ENCODE results near the gene TYW1B.
"Not testable (repeated sequence)": the region's sequence is repeated elsewhere in the genome, so short reads cannot be mapped to it uniquely, and the experiment has no call there.

Gene TYW1B

GRCh38 chr7:72695482-72695881 is 132.5 kb downstream of the TYW1B start:
- DNase-seq (ENCODE audit: low read depth): not testable (repeated sequence)

GRCh38 chr7:72691442-72691841 is 136.6 kb downstream of the TYW1B start:
- DNase-seq (ENCODE audit: low read depth): not testable (repeated sequence)

GRCh38 chr7:72690177-72690576 is 137.8 kb downstream of the TYW1B start:
- not testable (repeated sequence) for DNase-seq (ENCODE audit: low read depth)

GRCh38 chr7:72689344-72689743 is 138.7 kb downstream of the TYW1B start:
- DNase-seq (ENCODE audit: low read depth): not testable (repeated sequence)

- DNase-seq (ENCODE audit: low read depth): not testable (repeated sequence)
Observed at GRCh38 chr7:72681211-72681610, 146.8 kb downstream of the TYW1B start.

- DNase-seq (ENCODE audit: low read depth): not testable (repeated sequence)
Observed at GRCh38 chr7:72676880-72677279, 151.1 kb downstream of the TYW1B start.

- not testable (repeated sequence) for DNase-seq (ENCODE audit: low read depth)
Observed at GRCh38 chr7:72676086-72676690, 151.8 kb downstream of the TYW1B start.

GRCh38 chr7:72675686-72676085 is 152.3 kb downstream of the TYW1B start:
- DNase-seq (ENCODE audit: low read depth): not testable (repeated sequence)

- no peak for DNase-seq (ENCODE audit: low read depth)
Observed at GRCh38 chr7:72674394-72674793, 153.6 kb downstream of the TYW1B start.

GRCh38 chr7:72670850-72671249 is 157.2 kb downstream of the TYW1B start:
- not testable (repeated sequence) for DNase-seq (ENCODE audit: low read depth)

- DNase-seq (ENCODE audit: low read depth): not testable (repeated sequence)
Observed at GRCh38 chr7:72668435-72668834, 159.6 kb downstream of the TYW1B start.

GRCh38 chr7:72667049-72667448 is 161.0 kb downstream of the TYW1B start:
- not testable (repeated sequence) for DNase-seq (ENCODE audit: low read depth)

GRCh38 chr7:72648574-72648973 is 179.4 kb downstream of the TYW1B start:
- DNase-seq (ENCODE audit: low read depth): not testable (repeated sequence)

- DNase-seq (ENCODE audit: low read depth): not testable (repeated sequence)
Observed at GRCh38 chr7:72643708-72644107, 184.3 kb downstream of the TYW1B start.

GRCh38 chr7:72641485-72642248 is 186.3 kb downstream of the TYW1B start:
- not testable (repeated sequence) for DNase-seq (ENCODE audit: low read depth)

GRCh38 chr7:72640740-72641139 is 187.3 kb downstream of the TYW1B start:
- DNase-seq (ENCODE audit: low read depth): not testable (repeated sequence)

- not testable (repeated sequence) for DNase-seq (ENCODE audit: low read depth)
Observed at GRCh38 chr7:72635273-72635908, 192.6 kb downstream of the TYW1B start.

GRCh38 chr7:72632765-72633292 is 195.2 kb downstream of the TYW1B start:
- not testable (repeated sequence) for DNase-seq (ENCODE audit: low read depth)

GRCh38 chr7:72628375-72628774 is 199.6 kb downstream of the TYW1B start:
- DNase-seq (ENCODE audit: low read depth): not testable (repeated sequence)

- DNase-seq (ENCODE audit: low read depth): not testable (repeated sequence)
Observed at GRCh38 chr7:72626428-72627011, 201.5 kb downstream of the TYW1B start.

GRCh38 chr7:72625721-72626423 is 202.1 kb downstream of the TYW1B start:
- not testable (repeated sequence) for DNase-seq (ENCODE audit: low read depth)

- DNase-seq (ENCODE audit: low read depth): no peak
Observed at GRCh38 chr7:72622532-72622931, 205.5 kb downstream of the TYW1B start.

Data from stimulated activated CD4-positive, alpha-beta T cell treated with anti-CD3 and anti-CD28 coated beads, Interleukin-2, amount 100 ng/mL, for 4 hours (primary cell).